Hepatocyte (in vitro differentiated cells): Measurements from ENCODE around the gene PPM1F.

Experiments used
- CTCF ChIP-seq: fragments of 200-600 bp; sonication (generic); IDR thresholded peaks from 2 replicates; pipeline ENCODE4 v1.5.1; 2016; ENCODE audit warnings: antibody characterized with exemption, mild to moderate bottlenecking; ENCODE audit not compliant: poor library complexity
- EZH2phosphoT487 ChIP-seq: fragments of 200-600 bp; sonication (generic); IDR thresholded peaks from one replicate; pipeline ENCODE4 v1.6.1; 2018; ENCODE audit warnings: antibody characterized with exemption, mild to moderate bottlenecking, low read depth, moderate library complexity; ENCODE audit not compliant: unreplicated experiment, severe bottlenecking

GRCh38 chr22:21990445-21991303 is 38.0 kb upstream of the PPM1F start:
- TF ChIP-seq CTCF (no peak), EZH2phosphoT487 (no peak)
